RWPE1 (cell line): ENCODE results near the gene TRUB1.

Experiments used
- CTCF ChIA-PET: fragments of 350-600 bp; sonication (Branson Sonifier 250); formaldehyde crosslinking; extraction: SDS; loops from one replicate; lab custom pipeline; 2021; lab: Yijun Ruan, JAX
- POLR2A ChIA-PET: fragments of 400-600 bp; formaldehyde crosslinking; extraction: SDS; loops from one replicate; lab custom pipeline; 2020; ENCODE audit warnings: antibody characterized with exemption; ENCODE audit not compliant: low non-redundant PET; lab: Yijun Ruan, JAX
- DNase-seq: peaks from one replicate; pipeline ENCODE4 v3.0.0; 2012; ENCODE audit warnings: low spot score
- H3K27ac ChIP-seq: fragments of 450-650 bp; 2 replicates; pipeline ENCODE4 v1.5.1; 2017
- CTCF ChIP-seq: fragments of 450-650 bp; conservative IDR thresholded peaks from 2 replicates; pipeline ENCODE4 v1.5.1; 2017; ENCODE audit warnings: low read depth, mild to moderate bottlenecking

Gene TRUB1

GRCh38 chr10:115026056-115026745 is 88.2 kb downstream of the TRUB1 start:
- ChIA-PET CTCF (interaction anchor here (0.5 to 0.6 kb wide), 2 partner anchors 16 to 145 kb away, joined by 3 read pairs; no protein-coding TSS in a partner anchor), POLR2A (no interaction called here)
- no peak for DNase-seq
- H3K27ac ChIP-seq: no peak overlapping the region
- no peak for TF ChIP-seq CTCF

GRCh38 chr10:115026746-115027140 is 88.7 kb downstream of the TRUB1 start:
- no peak for DNase-seq
- H3K27ac ChIP-seq: no peak overlapping the region
- no peak for TF ChIP-seq CTCF
- ChIA-PET CTCF (interaction anchor here (0.6 kb wide), 1 partner anchor 15 kb away, joined by 3 read pairs; no protein-coding TSS in a partner anchor), POLR2A (no interaction called here)
